Adrenal gland (tissue), 12 donors: ENCODE data around the gene SPINK9. TPM values are rescaled to one million over a fixed set of nuclear protein-coding genes. Genes with fewer than 3 reads are reported as not detected.

Experiments used
- DNase-seq, 7 donors: peaks; one replicate each; pipeline ENCODE4 v3.0.0-alpha.2; 2019 to 2020
- H3K27ac ChIP-seq, 5 donors: fragments of 200-600 bp; sonication (generic) in 4 of 5; 1 replicate in 3 of 5; 2 replicates in 2 of 5; pipeline versions ENCODE4 v1.5.1 to v1.8.0; 2016 to 2020; ENCODE audit warnings: mild to moderate bottlenecking in 1 of 5
- H3K27me3 ChIP-seq: fragments of 200-600 bp; 2 replicates; pipeline ENCODE4 v1.8.0; 2021
- H3K36me3 ChIP-seq, 2 donors: fragments of 200-600 bp; replicated peaks in 1 of 2; 1 replicate in 1 of 2; 2 replicates in 1 of 2; pipeline versions ENCODE4 v1.5.1 to v1.8.0; 2018 to 2022
- H3K4me1 ChIP-seq, 2 donors: fragments of 200-600 bp; replicated peaks in 1 of 2; 1 replicate in 1 of 2; 2 replicates in 1 of 2; pipeline versions ENCODE4 v1.5.1 to v1.8.0; 2018 to 2021
- H3K4me3 ChIP-seq, 4 donors: fragments of 200-600 bp; sonication (generic) in 3 of 4; one replicate each; pipeline ENCODE4 v1.5.1; 2016 to 2018
- H3K9me3 ChIP-seq, 3 donors: fragments of 200-600 bp; sonication (generic) in 1 of 3; replicated peaks in 1 of 3; 1 replicate in 2 of 3; 2 replicates in 1 of 3; pipeline versions ENCODE4 v1.5.1 to v1.8.0; 2016 to 2021
- CTCF ChIP-seq, 6 experiments: fragments of 450-650 bp in 4 of 6; fragments of 200-600 bp in 2 of 6; sonication (generic) in 1 of 6; IDR thresholded peaks; 1 replicate in 5 of 6; 2 replicates in 1 of 6; pipeline versions ENCODE4 v1.5.1 to v1.8.0; 2016 to 2021; ENCODE audit warnings: antibody characterized with exemption in 6 of 6, mild to moderate bottlenecking in 2 of 6, moderate library complexity in 1 of 6
- POLR2A ChIP-seq, 2 donors: fragments of 450-650 bp; IDR thresholded peaks; one replicate each; pipeline ENCODE4 v1.6.1; 2017; ENCODE audit warnings: antibody characterized with exemption in 2 of 2, mild to moderate bottlenecking in 2 of 2, moderate library complexity in 1 of 2
- WGBS, 4 donors: extraction: QIAGEN DNeasy Blood & Tissue Kit in 2 of 4; methylation state at CpG; one replicate each; pipeline versions ENCODE4 v1.1.5 to v1.1.7; 2013 to 2017; 5-methylcytosine and 5-hydroxymethylcytosine counted together
- intact Hi-C, 2 donors: fragments of 100-400 bp; cut with DNase I; formaldehyde crosslinking; loops; one replicate each; pipeline versions ENCODE4 v1.14.1 to v1.15.0; 2022 to 2023
- polyA plus RNA-seq, 3 donors: library from polyadenylated mRNA; stranded (reverse); fragments of 200-250 nt in 2 of 3; fragments of 350-450 nt in 1 of 3; fragmentation: Illumina TruSeq in 1 of 3; extraction: RNeasy Lipid Tissue Mini Kit (QIAGEN cat#74804) in 1 of 3; gene quantifications; one replicate each; pipeline ENCODE4 v1.2.3, GENCODE V29; 2013 to 2014
- total RNA-seq, 9 donors: library from RNA; depleted of rRNA in 4 of 9; stranded (reverse); fragments of >200 nt in 4 of 9; fragments of 120-200 nt in 1 of 9; fragmentation: NEBNext Ultra II Directional in 1 of 9; extraction: Animal tissue kit (Norgen Biotek cat#: 25700) in 1 of 9; gene quantifications; one replicate each; pipeline versions ENCODE4 v1.1.0 to v1.2.4, GENCODE V29; 2013 to 2023
- donor health status: healthy with polysubstance abuse.
- donor health status: Bipolar disorder and iron deficiency.
- donor health status: DM: yes; HTN: yes; CAD: no.
- donor health status: DM: no; HTN: no; CAD: no.
- donor health status: DM: no; HTN: no; CAD: no.
- donor health status: DM: yes; HTN: yes; CAD: no.

SPINK9 gene
- total and polyA plus RNA-seq, 12 donors = 0.59 to 0.83 (median 0.78) TPM; not detected in 9

GRCh38 chr5:148368299-148368698 lies 32.9 kb downstream of the SPINK9 start:
- TF ChIP-seq POLR2A (IDR thresholded peaks at IDR 0.05) (no peak), CTCF (IDR thresholded peaks at IDR 0.05) (no peak)
- no peaks in the 10 kb centered on the region for H3K27me3 ChIP-seq
- H3K4me3 ChIP-seq = no peak overlapping the region
- intact Hi-C loops = no loop called here
- no peaks in the 10 kb centered on the region for H3K4me1 ChIP-seq
- H3K9me3 ChIP-seq = peaks cover 0 to 14% (median 0%) of the 10 kb centered on the region in 3 donors
- H3K36me3 ChIP-seq = no peaks in the 10 kb centered on the region
- H3K27ac ChIP-seq = no peak overlapping the region
- no peak for DNase-seq

- WGBS, 4 donors = 67 to 91% (median 73%) methylated on average over 2 of the region's 2 CpGs
- intact Hi-C loops = loop anchor here in 1 of 2 donors (10.0 kb wide), 1 partner anchor 197 kb away; no protein-coding TSS in a partner anchor
- Histone ChIP-seq H3K27me3 (no peaks in the 10 kb centered on the region), H3K9me3 (peaks cover 0 to 14% (median 0%) of the 10 kb centered on the region in 3 donors), H3K36me3 (no peaks in the 10 kb centered on the region), H3K4me3 (no peak overlapping the region), H3K4me1 (peaks cover 0 to 8% of the 10 kb centered on the region in 2 donors), H3K27ac (no peak overlapping the region)
- DNase-seq = no peak
- no peak for TF ChIP-seq CTCF (IDR thresholded peaks at IDR 0.05)
Observed at GRCh38 chr5:148372166-148372725, 36.9 kb downstream of the SPINK9 start.

GRCh38 chr5:148372893-148373292 lies 37.5 kb downstream of the SPINK9 start:
- no peak for TF ChIP-seq POLR2A (IDR thresholded peaks at IDR 0.05)
- TF ChIP-seq CTCF (IDR thresholded peaks at IDR 0.05) = no peak
- DNase-seq = no peak
- Histone ChIP-seq H3K27ac (no peak overlapping the region), H3K27me3 (no peaks in the 10 kb centered on the region), H3K36me3 (no peaks in the 10 kb centered on the region), H3K9me3 (peaks cover 0 to 14% (median 0%) of the 10 kb centered on the region in 3 donors), H3K4me1 (peaks cover 0 to 8% of the 10 kb centered on the region in 2 donors), H3K4me3 (no peak overlapping the region)
- intact Hi-C loops = loop anchor here in 1 of 2 donors (10.0 kb wide), 1 partner anchor 198 kb away; no protein-coding TSS in a partner anchor

GRCh38 chr5:148374690-148375360 lies 39.5 kb downstream of the SPINK9 start:
- WGBS, 4 donors = 68 to 82% (median 75%) methylated on average over 3 of the region's 3 CpGs
- no peaks in the 10 kb centered on the region for H3K36me3 ChIP-seq
- peak; percentile 35 to 74 (median 65) for DNase-seq
- H3K27me3 ChIP-seq = no peaks in the 10 kb centered on the region
- intact Hi-C loops = loop anchor here (2.0 to 10.0 kb wide), 2 partner anchors 196 to 200 kb away; no protein-coding TSS in a partner anchor
- H3K4me1 ChIP-seq = peaks cover 0 to 8% of the 10 kb centered on the region in 2 donors
- TF ChIP-seq POLR2A (IDR thresholded peaks at IDR 0.05) (no peak), CTCF (IDR thresholded peaks at IDR 0.05) (peak; percentile 77 to 88 (median 80))
- peaks cover 0 to 4% (median 0%) of the 10 kb centered on the region in 3 donors for H3K9me3 ChIP-seq
- no peak overlapping the region for H3K4me3 ChIP-seq
- no peak overlapping the region for H3K27ac ChIP-seq
